ENCODE data around the gene PTTG1. TPM values are rescaled to one million over a fixed set of nuclear protein-coding genes. Genes with fewer than 3 reads are reported as not detected.

Gene PTTG1
- total RNA-seq, 6 donors from 2014 or later, result 4.3 to 34.8 (median 9.6) TPM

- H3K9me3 ChIP-seq, result no peaks in the 10 kb centered on the region
- TF ChIP-seq POLR2A (IDR thresholded peaks at IDR 0.05) (no peak), EP300 (IDR thresholded peaks at IDR 0.05) (no peak), POLR2AphosphoS5 (IDR thresholded peaks at IDR 0.05) (no peak), CTCF (IDR thresholded peaks at IDR 0.05) (no peak)
- H3K4me3 ChIP-seq, result no peak overlapping the region
- no peaks in the 10 kb centered on the region for H3K4me1 ChIP-seq
- 86 to 89% methylated on average over 9 of the region's 9 CpGs for WGBS, 2 donors
- H3K36me3 ChIP-seq, result no peaks in the 10 kb centered on the region
- no peak overlapping the region for H3K27ac ChIP-seq
- no peaks in the 10 kb centered on the region for H3K27me3 ChIP-seq
- DNase-seq, result no peak
- no peak for ATAC-seq (ENCODE audit: low FRiP score in 2 of 2)
Measured at GRCh38 chr5:160450164-160450932, 28.7 kb downstream of the PTTG1 start.

- Histone ChIP-seq H3K27ac (no peak overlapping the region), H3K27me3 (no peaks in the 10 kb centered on the region)
- 96 to 98% methylated on average over 2 of the region's 2 CpGs for WGBS, 2 donors
Measured at GRCh38 chr5:160451281-160451680, 29.6 kb downstream of the PTTG1 start.

GRCh38 chr5:160452036-160452435, 30.4 kb downstream of the PTTG1 start:
- Histone ChIP-seq H3K9me3 (no peaks in the 10 kb centered on the region), H3K27me3 (no peaks in the 10 kb centered on the region), H3K27ac (peak overlapping the region in 1 of 4 donors; percentile 25), H3K4me1 (peaks cover 0 to 5% (median 0%) of the 10 kb centered on the region in 4 donors), H3K36me3 (no peaks in the 10 kb centered on the region), H3K4me3 (no peak overlapping the region)
- no peak for DNase-seq
- no peak for TF ChIP-seq POLR2AphosphoS5 (IDR thresholded peaks at IDR 0.05)
- TF ChIP-seq EP300 (IDR thresholded peaks at IDR 0.05), result no peak
- no peak for TF ChIP-seq CTCF (IDR thresholded peaks at IDR 0.05)
- TF ChIP-seq POLR2A (IDR thresholded peaks at IDR 0.05), result no peak
- no peak for ATAC-seq (ENCODE audit: low FRiP score in 2 of 2)

More at GRCh38 chr5:160451281-160451680, 29.6 kb downstream of the PTTG1 start:
- Histone ChIP-seq H3K36me3 (no peaks in the 10 kb centered on the region), H3K4me1 (no peaks in the 10 kb centered on the region), H3K9me3 (no peaks in the 10 kb centered on the region), H3K4me3 (no peak overlapping the region)
- no peak for DNase-seq
- TF ChIP-seq EP300 (IDR thresholded peaks at IDR 0.05), result no peak
- TF ChIP-seq POLR2AphosphoS5 (IDR thresholded peaks at IDR 0.05), result no peak
- TF ChIP-seq CTCF (IDR thresholded peaks at IDR 0.05), result no peak
- no peak for TF ChIP-seq POLR2A (IDR thresholded peaks at IDR 0.05)
- no peak for ATAC-seq (ENCODE audit: low FRiP score in 2 of 2)

- 50 to 51% methylated on average over 6 of the region's 6 CpGs for WGBS, 2 donors
- TF ChIP-seq CTCF (IDR thresholded peaks at IDR 0.05) (no peak), EP300 (IDR thresholded peaks at IDR 0.05) (no peak), POLR2A (IDR thresholded peaks at IDR 0.05) (no peak), POLR2AphosphoS5 (IDR thresholded peaks at IDR 0.05) (no peak)
- H3K36me3 ChIP-seq, result no peaks in the 10 kb centered on the region
- H3K4me1 ChIP-seq, result peaks cover 0 to 5% (median 0%) of the 10 kb centered on the region in 4 donors
- DNase-seq (no peak), ATAC-seq (ENCODE audit: low FRiP score in 2 of 2) (peak in 1 of 2 donors; percentile 45)
- no peak overlapping the region for H3K27ac ChIP-seq
- H3K9me3 ChIP-seq, result no peaks in the 10 kb centered on the region
- H3K27me3 ChIP-seq, result no peaks in the 10 kb centered on the region
- H3K4me3 ChIP-seq, result no peak overlapping the region
Measured at GRCh38 chr5:160452795-160453194, 31.1 kb downstream of the PTTG1 start.

- ATAC-seq (ENCODE audit: low FRiP score in 2 of 2) (no peak), DNase-seq (no peak)
- H3K27me3 ChIP-seq, result no peaks in the 10 kb centered on the region
- H3K4me3 ChIP-seq, result no peak overlapping the region
- H3K4me1 ChIP-seq, result peaks cover 0 to 5% (median 0%) of the 10 kb centered on the region in 4 donors
- no peaks in the 10 kb centered on the region for H3K9me3 ChIP-seq
- H3K27ac ChIP-seq, result no peak overlapping the region
- TF ChIP-seq EP300 (IDR thresholded peaks at IDR 0.05), result no peak
- TF ChIP-seq POLR2AphosphoS5 (IDR thresholded peaks at IDR 0.05), result no peak
- TF ChIP-seq CTCF (IDR thresholded peaks at IDR 0.05), result no peak
- TF ChIP-seq POLR2A (IDR thresholded peaks at IDR 0.05), result no peak
- 41 to 50% methylated on average over 1 of the region's 1 CpG for WGBS, 2 donors
- no peaks in the 10 kb centered on the region for H3K36me3 ChIP-seq
Measured at GRCh38 chr5:160453751-160454150, 32.1 kb downstream of the PTTG1 start.
